GM21360 (cell line): Measurements from ENCODE around the gene LIPM.

Experiments used
- ATAC-seq: cut with Tn5 transposase; IDR thresholded peaks from one replicate; pipeline ENCODE4 v1.9.1; 2021; ENCODE audit warnings: mild to moderate bottlenecking, moderate library complexity; ENCODE audit not compliant: unreplicated experiment

The LIPM gene

GRCh38 chr10:88800152-88801125 is 2.1 kb upstream of the LIPM start:
- no peak for ATAC-seq

GRCh38 chr10:88803641-88804040 is 1.1 kb downstream of the LIPM start:
- no peak for ATAC-seq

- ATAC-seq, result no peak
These were observed 1.7 kb downstream of the LIPM start for GRCh38 chr10:88804083-88804812.

GRCh38 chr10:88805361-88805760 is 2.8 kb downstream of the LIPM start:
- no peak for ATAC-seq

GRCh38 chr10:88805924-88806323 is 3.4 kb downstream of the LIPM start:
- ATAC-seq, result no peak

- ATAC-seq, result no peak
These were observed 7.1 kb downstream of the LIPM start for GRCh38 chr10:88809621-88810020.

GRCh38 chr10:88810196-88810961 is 7.8 kb downstream of the LIPM start:
- ATAC-seq, result no peak

- ATAC-seq, result no peak
These were observed 10.7 kb downstream of the LIPM start for GRCh38 chr10:88813200-88813599.

- no peak for ATAC-seq
These were observed 16.8 kb downstream of the LIPM start for GRCh38 chr10:88819290-88819689.

GRCh38 chr10:88820748-88821401 is 18.3 kb downstream of the LIPM start:
- ATAC-seq, result no peak

GRCh38 chr10:88826388-88826787 is 23.9 kb downstream of the LIPM start:
- ATAC-seq, result no peak

GRCh38 chr10:88827671-88828070 is 25.1 kb downstream of the LIPM start:
- no peak for ATAC-seq

- ATAC-seq, result no peak
These were observed 25.8 kb downstream of the LIPM start for GRCh38 chr10:88828310-88828709.

GRCh38 chr10:88830643-88831268 is 28.2 kb downstream of the LIPM start:
- ATAC-seq, result no peak

- ATAC-seq, result no peak
These were observed 29.2 kb downstream of the LIPM start for GRCh38 chr10:88831709-88832108.

- ATAC-seq, result no peak
These were observed 29.8 kb downstream of the LIPM start for GRCh38 chr10:88832376-88832775.

GRCh38 chr10:88833156-88833555 is 30.6 kb downstream of the LIPM start:
- ATAC-seq, result no peak

- no peak for ATAC-seq
These were observed 31.2 kb downstream of the LIPM start for GRCh38 chr10:88833723-88834122.

- peak; percentile 81 for ATAC-seq
These were observed 32.8 kb downstream of the LIPM start for GRCh38 chr10:88835096-88835909.

GRCh38 chr10:88835910-88836221 is 33.3 kb downstream of the LIPM start:
- ATAC-seq, result peak; percentile 13
